H9 (cell line): ENCODE measurements around the gene SLC23A3. TPM values are rescaled to one million over a fixed set of nuclear protein-coding genes. Genes with fewer than 3 reads are reported as not detected.

Source experiments
- DNase-seq: peaks from one replicate; pipeline ENCODE4 v3.0.0-alpha.2; 2017
- H2AFZ ChIP-seq: one replicate; pipeline ENCODE4 v1.6.1; 2013; ENCODE audit warnings: mild to moderate bottlenecking, low read length, control low read depth, moderate library complexity
- H2AK5ac ChIP-seq: 2 replicates; pipeline ENCODE4 v1.6.1; 2013; ENCODE audit warnings: low read length, control low read depth, mixed read lengths; ENCODE audit not compliant: insufficient read length
- H2BK120ac ChIP-seq: one replicate; pipeline ENCODE4 v1.6.1; 2013; ENCODE audit warnings: low read depth, mild to moderate bottlenecking, low read length, control low read depth, inconsistent platforms; ENCODE audit not compliant: poor library complexity, severe bottlenecking
- H2BK12ac ChIP-seq: 2 replicates; pipeline ENCODE4 v1.6.1; 2013; ENCODE audit warnings: low read length, control low read depth, mixed read lengths, low read depth; ENCODE audit not compliant: insufficient read length
- H2BK15ac ChIP-seq: 2 replicates; pipeline ENCODE4 v1.6.1; 2013; ENCODE audit warnings: low read depth, low read length, control low read depth
- H2BK20ac ChIP-seq: one replicate; pipeline ENCODE4 v1.6.1; 2013; ENCODE audit warnings: low read depth, mild to moderate bottlenecking, low read length, control low read depth, inconsistent platforms; ENCODE audit not compliant: poor library complexity, severe bottlenecking
- H2BK5ac ChIP-seq: 2 replicates; pipeline ENCODE4 v1.6.1; 2013; ENCODE audit warnings: low read length, control low read depth, mixed read lengths; ENCODE audit not compliant: insufficient read length
- H3K14ac ChIP-seq: 2 replicates; pipeline ENCODE4 v1.6.1; 2013; ENCODE audit warnings: low read length, control low read depth; ENCODE audit not compliant: insufficient read depth
- H3K18ac ChIP-seq: 2 replicates; pipeline ENCODE4 v1.6.1; 2013; ENCODE audit warnings: low read depth, mild to moderate bottlenecking, mixed read lengths, low read length, control low read depth; ENCODE audit not compliant: insufficient read length
- H3K23ac ChIP-seq: 2 replicates; pipeline ENCODE4 v1.6.1; 2013; ENCODE audit warnings: low read length, control low read depth, mixed read lengths, low read depth; ENCODE audit not compliant: insufficient read length
- H3K23me2 ChIP-seq: 2 replicates; pipeline ENCODE4 v1.6.1; 2013; ENCODE audit warnings: low read depth, mild to moderate bottlenecking, mixed read lengths, low read length, control low read depth; ENCODE audit not compliant: insufficient read length, poor library complexity, severe bottlenecking
- H3K27ac ChIP-seq: 2 replicates; pipeline ENCODE4 v1.5.1; 2013; ENCODE audit warnings: low read length, control low read depth, mixed read lengths, low read depth; ENCODE audit not compliant: insufficient read length
- H3K27me3 ChIP-seq: 2 replicates; pipeline ENCODE4 v1.6.1; 2013; ENCODE audit warnings: low read length, control low read depth, inconsistent platforms; ENCODE audit not compliant: insufficient read depth
- H3K4ac ChIP-seq: 2 replicates; pipeline ENCODE4 v1.6.1; 2013; ENCODE audit warnings: low read depth, mild to moderate bottlenecking, control low read depth, inconsistent platforms, low read length, moderate library complexity
- H3K4me1 ChIP-seq: 2 replicates; pipeline ENCODE4 v1.6.1; 2013; ENCODE audit warnings: low read length, control low read depth, inconsistent platforms; ENCODE audit not compliant: insufficient read depth
- H3K4me2 ChIP-seq: 2 replicates; pipeline ENCODE4 v1.6.1; 2013; ENCODE audit warnings: low read length, control low read depth, mixed read lengths; ENCODE audit not compliant: insufficient read length, insufficient read depth
- H3K56ac ChIP-seq: 2 replicates; pipeline ENCODE4 v1.6.1; 2013; ENCODE audit warnings: low read depth, mild to moderate bottlenecking, mixed read lengths, low read length, control low read depth; ENCODE audit not compliant: insufficient read length
- H3K79me1 ChIP-seq: 2 replicates; pipeline ENCODE4 v1.6.1; 2013; ENCODE audit warnings: low read depth, mild to moderate bottlenecking, moderate library complexity, low read length, control low read depth, inconsistent platforms; ENCODE audit not compliant: insufficient read depth, poor library complexity, severe bottlenecking
- H3K79me2 ChIP-seq: 2 replicates; pipeline ENCODE4 v1.6.1; 2013; ENCODE audit warnings: low read length, control low read depth, inconsistent platforms; ENCODE audit not compliant: insufficient read depth
- H3K9ac ChIP-seq: 2 replicates; pipeline ENCODE4 v1.6.1; 2013; ENCODE audit warnings: low read length, control low read depth, mixed read lengths; ENCODE audit not compliant: insufficient read length; ENCODE audit errors: extremely low read depth
- H3K9me3 ChIP-seq: one replicate; pipeline ENCODE4 v1.6.1; 2013; ENCODE audit warnings: low read depth, low read length, inconsistent platforms; ENCODE audit not compliant: control insufficient read depth
- H3T11ph ChIP-seq: one replicate; pipeline ENCODE4 v1.6.1; 2013; ENCODE audit warnings: mild to moderate bottlenecking, low read length, control low read depth, inconsistent platforms
- H4K20me1 ChIP-seq: one replicate; pipeline ENCODE4 v1.6.1; 2013; ENCODE audit not compliant: control insufficient read depth, insufficient read length, insufficient read depth
- H4K5ac ChIP-seq: 2 replicates; pipeline ENCODE4 v1.6.1; 2013; ENCODE audit warnings: low read depth, mild to moderate bottlenecking, mixed read lengths, low read length, control low read depth; ENCODE audit not compliant: insufficient read length
- H4K8ac ChIP-seq: replicated peaks from 2 replicates; pipeline ENCODE4 v1.6.1; 2013; ENCODE audit warnings: low read length, control low read depth, mixed read lengths, low read depth; ENCODE audit not compliant: insufficient read length
- H4K91ac ChIP-seq: 2 replicates; pipeline ENCODE4 v1.6.1; 2013; ENCODE audit warnings: low read depth, mild to moderate bottlenecking, moderate library complexity, mixed read lengths, low read length, control low read depth; ENCODE audit not compliant: insufficient read length
- H3K27ac Mint-ChIP-seq, 3 experiments: 2 replicates in 2 of 3; 3 replicates in 1 of 3; pipeline ENCODE4 v1.8.0; 2020 to 2021; ENCODE audit warnings: mixed read lengths in 3 of 3, mild to moderate bottlenecking in 1 of 3, moderate library complexity in 1 of 3
- H3K27me3 Mint-ChIP-seq: 2 replicates; pipeline ENCODE4 v1.8.0; 2021; ENCODE audit warnings: low read depth, mild to moderate bottlenecking, moderate library complexity, mixed read lengths
- H3K36me3 Mint-ChIP-seq, 3 experiments: 2 replicates in 2 of 3; 3 replicates in 1 of 3; pipeline ENCODE4 v1.8.0; 2020 to 2021; ENCODE audit warnings: low read depth in 3 of 3, mixed read lengths in 3 of 3; ENCODE audit not compliant: insufficient read depth in 1 of 3
- H3K4me1 Mint-ChIP-seq, 2 experiments: 2 replicates each; pipeline ENCODE4 v1.8.0; 2020; ENCODE audit warnings: mixed read lengths in 2 of 2
- H3K4me3 Mint-ChIP-seq, 2 experiments: 2 replicates in 1 of 2; 3 replicates in 1 of 2; pipeline ENCODE4 v1.8.0; 2020 to 2021; ENCODE audit warnings: mild to moderate bottlenecking in 2 of 2, mixed read lengths in 2 of 2, moderate library complexity in 1 of 2
- H3K9me3 Mint-ChIP-seq, 2 experiments: 2 replicates in 1 of 2; 3 replicates in 1 of 2; pipeline ENCODE4 v1.8.0; 2020; ENCODE audit warnings: mild to moderate bottlenecking in 2 of 2, mixed read lengths in 2 of 2, moderate library complexity in 1 of 2
- CTCF ChIP-seq: fragments of 200-600 bp; sonication (generic); conservative IDR thresholded peaks from 3 replicates; pipeline ENCODE4 v1.8.0; 2021; ENCODE audit warnings: antibody characterized with exemption, mild to moderate bottlenecking
- whole genome bisulfite sequencing: extraction: QIAGEN DNeasy Blood & Tissue Kit; methylation state at CpG from one replicate; pipeline ENCODE4 v1.1.7; 2013; ENCODE audit warnings: missing lambda C conversion rate, low lambda C conversion rate, mixed read lengths; ENCODE audit not compliant: insufficient read length; ENCODE audit errors: extremely low coverage; 5-methylcytosine and 5-hydroxymethylcytosine counted together
- total RNA-seq: library from RNA; stranded (reverse); gene quantifications from 2 replicates; pipeline ENCODE4 v1.2.1, GENCODE V29; 2021

The SLC23A3 gene
- total RNA-seq, 1 experiment from 2014 or later, result 1.2 TPM

DNA sequence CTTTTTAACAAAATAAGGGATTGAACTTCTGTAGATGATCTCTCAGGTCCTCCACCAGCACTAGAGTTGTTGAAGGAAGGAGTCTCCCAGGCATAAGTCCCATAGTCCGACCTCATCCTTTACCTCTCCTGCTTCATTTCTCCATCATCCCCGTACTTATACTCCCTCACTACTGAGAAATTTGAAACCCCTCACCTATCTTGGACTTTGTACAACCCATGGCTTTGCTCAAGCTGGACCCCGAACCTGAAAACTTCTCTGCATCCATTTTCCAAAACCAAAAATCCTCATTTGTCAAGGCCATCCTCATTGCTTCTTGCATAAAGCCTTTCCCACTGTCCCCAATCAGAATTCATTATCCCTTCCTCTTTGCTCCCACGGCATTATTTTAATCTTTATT is 8.7 kb downstream of the SLC23A3 start:
- Histone ChIP-seq H2BK120ac (no peak overlapping the region), H3K9ac (no peak overlapping the region), H3K23ac (no peak overlapping the region), H3K27ac (no peak overlapping the region), H3K27me3 (no peaks in the 10 kb centered on the region; the same call in 1 of the 2 replicates), H4K91ac (no peak overlapping the region), H2BK20ac (no peak overlapping the region), H3K18ac (no peak overlapping the region), H4K8ac (no peak overlapping the region), H3K79me2 (no peaks in the 10 kb centered on the region), H3K14ac (no peak overlapping the region), H3K23me2 (peaks cover 5% of the 10 kb centered on the region), H2BK12ac (no peak overlapping the region), H3K79me1 (no peaks in the 10 kb centered on the region), H2AFZ (no peak overlapping the region), H2AK5ac (no peak overlapping the region), H4K20me1 (no peaks in the 10 kb centered on the region), H3K9me3 (no peaks in the 10 kb centered on the region), H3K4me1 (no peaks in the 10 kb centered on the region), H2BK5ac (no peak overlapping the region), H3T11ph (no peak overlapping the region), H3K4ac (no peak overlapping the region), H3K56ac (no peak overlapping the region), H3K4me2 (peak overlapping the region; percentile 86), H2BK15ac (no peak overlapping the region), H4K5ac (no peak overlapping the region)
- no peak for TF ChIP-seq CTCF
- H3K4me1 Mint-ChIP-seq, result peaks cover 15 to 22% of the 10 kb centered on the region in 2 experiments
- no peak overlapping the region for H3K27ac Mint-ChIP-seq
- no peak for DNase-seq
- H3K27me3 Mint-ChIP-seq, result peaks cover 18% of the 10 kb centered on the region
- no CpG with 5 or more reads among the region's 4 CpGs for WGBS
- peak overlapping the region; percentile 82 to 91 for H3K4me3 Mint-ChIP-seq
- H3K36me3 Mint-ChIP-seq, result peaks cover 3 to 12% (median 8%) of the 10 kb centered on the region in 3 experiments; a peak in 6 of 7 replicates
- no peaks in the 10 kb centered on the region for H3K9me3 Mint-ChIP-seq
